Measurements from ENCODE around the gene C2CD4A. TPM values are rescaled to one million over a fixed set of nuclear protein-coding genes. Genes with fewer than 3 reads are reported as not detected.

Gene C2CD4A
- total and polyA plus RNA-seq, 2 donors (not counting 3 experiments of a cell fraction or from before 2014, with no cell fraction given) = 0.33 to 0.46 TPM

- no peaks in the 10 kb centered on the region for H3K36me3 ChIP-seq (ENCODE audit: control insufficient read depth in 2 of 2, extremely low read depth in 1 of 2, insufficient read depth in 2 of 2, low read length in 2 of 2)
- dilution Hi-C loops (cut with MboI; ENCODE audit: extremely low pct_ligation_motif_present, low sequenced_read_pairs) = no loop called here
- intact Hi-C loops (cut with micrococcal nuclease) = no loop called here
- peak overlapping the region; percentile 49 for H3K27ac ChIP-seq (ENCODE audit: insufficient read depth, low read depth, low read length)
- H3K79me2 ChIP-seq (ENCODE audit: control insufficient read depth, insufficient read depth, low read length) = no peaks in the 10 kb centered on the region
- H3K27me3 ChIP-seq (ENCODE audit: control insufficient read depth in 2 of 2, insufficient read depth in 2 of 2, low read length in 2 of 2) = no peaks in the 10 kb centered on the region
- FAIRE-seq (peak; percentile 48), DNase-seq (ENCODE audit: low read depth, low spot score) (peak; percentile 69)
- POLR2A ChIA-PET = interaction anchor here (0.6 to 1.1 kb wide), 2 partner anchors 11 to 141 kb away, joined by 3 read pairs; no protein-coding TSS in a partner anchor
- no peak overlapping the region for H3K4me2 ChIP-seq (ENCODE audit: insufficient read depth, low read length)
- CTCF ChIA-PET = interaction anchor here (0.8 kb wide), 1 partner anchor 194 kb away, joined by 3 read pairs; no protein-coding TSS in a partner anchor
- H3K9ac ChIP-seq (replicated peaks; ENCODE audit: extremely low read depth, insufficient read depth, low read length) = peak overlapping the region; percentile 31
- H3K9me1 ChIP-seq (replicated peaks; ENCODE audit: control insufficient read depth, extremely low read depth, insufficient read depth, low read length) = no peaks in the 10 kb centered on the region
- no peak overlapping the region for H3K4me3 ChIP-seq (replicated peaks in 1 of 3; ENCODE audit: insufficient read depth in 1 of 3, low read depth in 1 of 3, low read length in 3 of 3)
- TSS peak; percentile 95 for BruUV-seq (replicated peaks)
- H3K9me3 ChIP-seq (replicated peaks; ENCODE audit: control insufficient read depth, insufficient read depth, low read length) = no peaks in the 10 kb centered on the region
- peaks cover 33% of the 10 kb centered on the region for H3K4me1 ChIP-seq (ENCODE audit: control insufficient read depth, extremely low read depth, insufficient read depth, low read length)
- H2AFZ ChIP-seq (ENCODE audit: low read depth, low read length) = no peak overlapping the region
- peak; percentile 19 for TF ChIP-seq MYC (IDR thresholded peaks at IDR 0.05; ENCODE audit: low read depth, low read length)
- TF ChIP-seq POLR2AphosphoS5 (IDR thresholded peaks at IDR 0.05; ENCODE audit: insufficient read depth, low read depth, low read length) = peak; percentile 20
- TF ChIP-seq JUN (IDR thresholded peaks at IDR 0.05; ENCODE audit: borderline replicate concordance, insufficient read depth, insufficient read length, low read depth) = peak; percentile 64
- TF ChIP-seq EZH2 (IDR thresholded peaks at IDR 0.05; ENCODE audit: borderline replicate concordance, low read depth, low read length, severe bottlenecking) = no peak
- TF ChIP-seq MAX (IDR thresholded peaks at IDR 0.05; ENCODE audit: insufficient read depth, insufficient read length) = peak; percentile 63
- TF ChIP-seq POLR2A (IDR thresholded peaks at IDR 0.05; ENCODE audit: low read depth, low read length) = no peak
- no peak for TF ChIP-seq GATA2 (IDR thresholded peaks at IDR 0.05; ENCODE audit: insufficient read depth, insufficient read length, low read depth, low read length)
- peak; percentile 61 for TF ChIP-seq FOS (IDR thresholded peaks at IDR 0.05; ENCODE audit: borderline replicate concordance, insufficient read depth, low read length)
- TF ChIP-seq, protein P1, sequence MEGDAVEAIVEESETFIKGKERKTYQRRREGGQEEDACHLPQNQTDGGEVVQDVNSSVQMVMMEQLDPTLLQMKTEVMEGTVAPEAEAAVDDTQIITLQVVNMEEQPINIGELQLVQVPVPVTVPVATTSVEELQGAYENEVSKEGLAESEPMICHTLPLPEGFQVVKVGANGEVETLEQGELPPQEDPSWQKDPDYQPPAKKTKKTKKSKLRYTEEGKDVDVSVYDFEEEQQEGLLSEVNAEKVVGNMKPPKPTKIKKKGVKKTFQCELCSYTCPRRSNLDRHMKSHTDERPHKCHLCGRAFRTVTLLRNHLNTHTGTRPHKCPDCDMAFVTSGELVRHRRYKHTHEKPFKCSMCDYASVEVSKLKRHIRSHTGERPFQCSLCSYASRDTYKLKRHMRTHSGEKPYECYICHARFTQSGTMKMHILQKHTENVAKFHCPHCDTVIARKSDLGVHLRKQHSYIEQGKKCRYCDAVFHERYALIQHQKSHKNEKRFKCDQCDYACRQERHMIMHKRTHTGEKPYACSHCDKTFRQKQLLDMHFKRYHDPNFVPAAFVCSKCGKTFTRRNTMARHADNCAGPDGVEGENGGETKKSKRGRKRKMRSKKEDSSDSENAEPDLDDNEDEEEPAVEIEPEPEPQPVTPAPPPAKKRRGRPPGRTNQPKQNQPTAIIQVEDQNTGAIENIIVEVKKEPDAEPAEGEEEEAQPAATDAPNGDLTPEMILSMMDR (IDR thresholded peaks at IDR 0.05; ENCODE audit: extremely low read depth in 1 of 2, insufficient read depth in 1 of 2, low read depth in 1 of 2, low read length in 2 of 2) = no peak
- H4K20me1 ChIP-seq (replicated peaks; ENCODE audit: control insufficient read depth, extremely low read depth, insufficient read depth, low read length) = no peaks in the 10 kb centered on the region
Observed at GRCh38 chr15:62112616-62113593, 46.1 kb downstream of the C2CD4A start.
